ENCODE results near the gene UGT1A10. TPM values are rescaled to one million over a fixed set of nuclear protein-coding genes. Genes with fewer than 3 reads are reported as not detected.

The UGT1A10 gene
- total and polyA plus RNA-seq, 2 of the 13 experiments (the other 11 are each of a cell fraction or from before 2014, with no cell fraction given) = not detected

DNA sequence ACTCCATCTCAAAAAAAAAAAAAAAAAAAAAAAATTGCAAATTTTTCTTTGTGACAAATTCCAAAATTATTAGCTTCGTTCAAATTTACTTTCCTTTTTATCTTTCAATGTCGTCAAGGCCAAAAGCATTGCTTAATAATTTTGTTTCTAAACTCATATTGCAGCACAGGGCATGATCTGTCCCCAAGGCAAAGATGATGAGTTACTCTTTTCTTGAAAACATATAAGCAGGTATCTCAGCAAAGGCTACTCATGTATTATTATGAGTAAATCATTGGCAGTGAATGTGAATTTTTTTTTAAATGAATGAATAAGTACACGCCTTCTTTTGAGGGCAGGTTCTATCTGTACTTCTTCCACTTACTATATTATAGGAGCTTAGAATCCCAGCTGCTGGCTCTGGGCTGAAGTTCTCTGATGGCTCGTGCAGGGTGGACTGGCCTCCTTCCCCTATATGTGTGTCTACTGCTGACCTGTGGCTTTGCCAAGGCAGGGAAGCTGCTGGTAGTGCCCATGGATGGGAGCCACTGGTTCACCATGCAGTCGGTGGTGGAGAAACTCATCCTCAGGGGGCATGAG, 45.4 kb downstream of the UGT1A10 start, which contains the start of gene UGT1A7:
TSS of gene UGT1A7 (plus strand) at position 381 of the 579 bp plus-strand sequence. CDS start at position 418, 37 bp downstream.
- Histone ChIP-seq H3K9me3 (ENCODE audit: low read length) (no peaks in the 10 kb centered on the region), H3K36me3 (replicated peaks in 1 of 2; ENCODE audit: control insufficient read depth in 1 of 2, insufficient read depth in 2 of 2, low read length in 2 of 2) (no peaks in the 10 kb centered on the region), H3K4me3 (replicated peaks in 1 of 3; ENCODE audit: insufficient read depth in 1 of 3, low read depth in 2 of 3, low read length in 3 of 3) (no peak within 1 kb of the TSS), H3K4me1 (ENCODE audit: insufficient read depth, low read length) (no peaks in the 10 kb centered on the region), H2AFZ (ENCODE audit: low read length) (no peak within 1 kb of the TSS), H3K27me3 (ENCODE audit: control insufficient read depth in 1 of 2, insufficient read depth in 2 of 2, low read length in 2 of 2) (no peaks in the 10 kb centered on the region), H3K79me2 (ENCODE audit: insufficient read depth, low read length) (no peaks in the 10 kb centered on the region), H3K27ac (ENCODE audit: extremely low read length, insufficient read depth, low read length) (no peak within 1 kb of the TSS), H3K4me2 (ENCODE audit: low read depth, low read length) (no peak within 1 kb of the TSS), H4K20me1 (ENCODE audit: insufficient read depth, low read length) (no peaks in the 10 kb centered on the region), H3K9ac (ENCODE audit: insufficient read depth, low read depth, low read length) (no peak within 1 kb of the TSS)
- TF ChIP-seq CENPX (CRISPR knock-in tag; IDR thresholded peaks at IDR 0.05) (no peak), ZNF160 (CRISPR knock-in tag; IDR thresholded peaks at IDR 0.05) (no peak), DR1 (CRISPR knock-in tag; IDR thresholded peaks at IDR 0.05) (no peak), NFKB2 (CRISPR knock-in tag; IDR thresholded peaks at IDR 0.05; ENCODE audit: borderline replicate concordance) (no peak)
- TF ChIP-seq, protein P1, sequence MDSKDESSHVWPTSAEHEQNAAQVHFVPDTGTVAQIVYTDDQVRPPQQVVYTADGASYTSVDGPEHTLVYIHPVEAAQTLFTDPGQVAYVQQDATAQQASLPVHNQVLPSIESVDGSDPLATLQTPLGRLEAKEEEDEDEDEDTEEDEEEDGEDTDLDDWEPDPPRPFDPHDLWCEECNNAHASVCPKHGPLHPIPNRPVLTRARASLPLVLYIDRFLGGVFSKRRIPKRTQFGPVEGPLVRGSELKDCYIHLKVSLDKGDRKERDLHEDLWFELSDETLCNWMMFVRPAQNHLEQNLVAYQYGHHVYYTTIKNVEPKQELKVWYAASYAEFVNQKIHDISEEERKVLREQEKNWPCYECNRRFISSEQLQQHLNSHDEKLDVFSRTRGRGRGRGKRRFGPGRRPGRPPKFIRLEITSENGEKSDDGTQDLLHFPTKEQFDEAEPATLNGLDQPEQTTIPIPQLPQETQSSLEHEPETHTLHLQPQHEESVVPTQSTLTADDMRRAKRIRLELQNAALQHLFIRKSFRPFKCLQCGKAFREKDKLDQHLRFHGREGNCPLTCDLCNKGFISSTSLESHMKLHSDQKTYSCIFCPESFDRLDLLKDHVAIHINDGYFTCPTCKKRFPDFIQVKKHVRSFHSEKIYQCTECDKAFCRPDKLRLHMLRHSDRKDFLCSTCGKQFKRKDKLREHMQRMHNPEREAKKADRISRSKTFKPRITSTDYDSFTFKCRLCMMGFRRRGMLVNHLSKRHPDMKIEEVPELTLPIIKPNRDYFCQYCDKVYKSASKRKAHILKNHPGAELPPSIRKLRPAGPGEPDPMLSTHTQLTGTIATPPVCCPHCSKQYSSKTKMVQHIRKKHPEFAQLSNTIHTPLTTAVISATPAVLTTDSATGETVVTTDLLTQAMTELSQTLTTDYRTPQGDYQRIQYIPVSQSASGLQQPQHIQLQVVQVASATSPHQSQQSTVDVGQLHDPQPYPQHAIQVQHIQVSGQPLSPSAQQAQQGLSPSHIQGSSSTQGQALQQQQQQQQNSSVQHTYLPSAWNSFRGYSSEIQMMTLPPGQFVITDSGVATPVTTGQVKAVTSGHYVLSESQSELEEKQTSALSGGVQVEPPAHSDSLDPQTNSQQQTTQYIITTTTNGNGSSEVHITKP (CRISPR knock-in tag; IDR thresholded peaks at IDR 0.05; ENCODE audit: low read depth) = no peak
- CTCF ChIA-PET (ENCODE audit: low intra/inter-chr PET ratio, low total read pairs) = no interaction called here
- 36% methylated on average over 5 of the region's 5 CpGs for WGBS (ENCODE audit: low lambda C conversion rate)
- no TSS peak for BruUV-seq (replicated peaks)
- in situ Hi-C loops (cut with HindIII; ENCODE audit: extremely low pct_ligation_motif_present, low pct_unique_long_range_greater_than_20kb) (no loop called here), intact Hi-C loops (cut with micrococcal nuclease; ENCODE audit: unreplicated experiment) (no loop called here)
- no peak for DNase-seq (ENCODE audit: low spot score)
- ATAC-seq = no peak
- POLR2A ChIA-PET = no interaction called here
- no peak for FAIRE-seq
